ENCODE measurements around the gene OSR1. TPM values are rescaled to one million over a fixed set of nuclear protein-coding genes. Genes with fewer than 3 reads are reported as not detected.

OSR1 gene
- not detected for total RNA-seq (2013)
- polyA plus RNA-seq (not detected), polyA minus RNA-seq (not detected in 2 replicates), total RNA-seq (0 to 1.3 (median 0) reads per million in 11 experiments)

DNA sequence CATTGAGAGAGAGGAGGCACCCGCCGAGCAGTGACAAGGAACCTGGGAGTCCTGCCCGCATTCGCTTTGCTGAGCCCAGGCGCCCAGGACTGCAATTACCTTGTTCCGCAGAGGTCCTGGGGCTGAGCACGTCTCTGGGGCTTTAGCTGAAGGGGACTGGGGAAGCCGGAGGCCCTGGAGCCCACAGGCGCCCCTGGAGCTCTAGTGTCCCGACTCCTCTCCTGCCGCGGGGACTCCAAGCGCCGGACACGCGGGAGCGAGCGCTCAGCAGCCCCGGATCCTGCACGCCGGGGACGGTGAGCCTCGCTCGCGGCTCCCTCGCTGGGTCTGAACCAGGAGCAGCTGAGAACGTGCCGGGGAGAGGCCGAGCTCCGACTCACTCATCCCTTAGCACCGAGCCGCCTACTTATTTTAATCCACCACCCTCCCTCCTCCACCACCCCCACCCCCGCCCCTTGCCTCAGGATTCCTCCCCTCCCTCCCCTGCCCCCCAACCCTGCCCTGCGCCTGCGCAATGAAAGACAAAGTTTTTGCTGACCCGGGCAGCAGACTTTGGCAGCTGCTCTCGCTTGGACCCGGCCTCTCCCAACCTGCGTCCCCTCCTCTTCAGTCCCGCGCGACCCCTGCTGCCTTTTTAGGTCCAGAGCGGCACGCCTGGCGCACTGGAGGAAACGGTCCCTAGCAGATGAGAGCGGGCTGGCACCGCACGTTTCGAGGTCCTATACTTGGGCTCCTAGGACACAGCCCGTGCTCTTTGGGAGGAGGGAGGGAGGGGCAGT, at the start of gene OSR1:
TSS of gene OSR1 (minus strand) at position 382 of the 779 bp plus-strand sequence. CDS start 4,818 bp downstream, outside the sequence.
- Mint-ChIP-seq H3K36me3 (peaks cover 13 to 20% of the 10 kb centered on the region in 2 donors), H3K27me3 (ENCODE audit: low read depth in 3 of 3) (peaks cover 95 to 99% (median 98%) of the 10 kb centered on the region in 3 donors), H3K4me1 (peaks cover 51% of the 10 kb centered on the region), H3K27ac (peak within 1 kb of the TSS in 1 of 7 donors; percentile 27), H3K9me3 (peaks cover 0 to 43% (median 27%) of the 10 kb centered on the region in 7 donors), H3K4me3 (peak within 1 kb of the TSS; percentile 24 to 72)
- Histone ChIP-seq H3K79me2 (ENCODE audit: insufficient read depth, low read length) (no peaks in the 10 kb centered on the region), H3K9me3 (replicated peaks in 1 of 2; ENCODE audit: control insufficient read depth in 1 of 2, insufficient read depth in 1 of 2, low read length in 2 of 2) (peaks cover 10 to 61% of the 10 kb centered on the region in 2 donors), H4K20me1 (ENCODE audit: insufficient read depth, low read length) (no peaks in the 10 kb centered on the region), H3K4me1 (ENCODE audit: control insufficient read depth in 1 of 2, insufficient read depth in 2 of 2, low read length in 2 of 2) (peaks cover 19 to 29% of the 10 kb centered on the region in 2 donors), H2AFZ (ENCODE audit: insufficient read depth, low read depth, low read length, poor library complexity, severe bottlenecking) (no peak within 1 kb of the TSS), H3K4me2 (replicated peaks; ENCODE audit: extremely low read depth, low read length, poor library complexity, severe bottlenecking) (peak within 1 kb of the TSS; percentile 22), H3K27me3 (ENCODE audit: control insufficient read depth in 2 of 2, insufficient read depth in 2 of 2, low read length in 2 of 2) (peaks cover 89 to 95% of the 10 kb centered on the region in 2 donors), H3K4me3 (replicated peaks in 1 of 3; ENCODE audit: low read depth in 2 of 3, low read length in 3 of 3) (peak within 1 kb of the TSS in 1 of 3 experiments; percentile 22), H3K9ac (ENCODE audit: insufficient read depth, low read length, poor library complexity, severe bottlenecking) (no peak within 1 kb of the TSS), H3K27ac (ENCODE audit: low read depth in 1 of 2, low read length in 2 of 2) (no peak within 1 kb of the TSS), H3K36me3 (replicated peaks in 1 of 2; ENCODE audit: control insufficient read depth in 1 of 2, insufficient read depth in 2 of 2, low read length in 2 of 2) (no peaks in the 10 kb centered on the region)
- intact Hi-C loops (cut with micrococcal nuclease) = loop anchor here in 1 of 2 donors (10.0 kb wide), 1 partner anchor 1306 kb away; the partner anchor contains the start of gene GDF7
- DNase-seq = peak in 1 of 3 donors; percentile 20
- WGBS (ENCODE audit: insufficient coverage) = 1% methylated on average over 40 of the region's 51 CpGs
- no peak for TF ChIP-seq CTCF (IDR thresholded peaks at IDR 0.05)

DNA sequence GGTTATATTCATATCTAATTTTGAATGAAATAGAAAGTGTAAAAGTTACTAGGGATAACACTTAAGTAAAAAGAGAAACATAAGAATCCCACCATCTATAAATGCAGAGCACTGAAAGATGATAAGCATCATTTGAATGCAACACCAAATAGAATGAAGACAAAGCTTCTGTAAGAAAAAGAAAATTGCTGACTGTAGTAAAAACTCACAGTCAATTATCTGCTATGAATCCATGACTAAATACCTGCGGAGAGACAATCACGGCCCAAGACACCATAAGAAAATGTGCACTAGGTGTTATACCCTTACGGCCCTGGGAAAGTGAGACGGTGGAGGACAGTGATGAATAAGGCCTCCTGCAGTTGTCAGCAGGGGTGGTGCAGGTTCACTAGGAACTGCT, 45.4 kb upstream of the OSR1 start:
- H3K27ac Mint-ChIP-seq = no peak overlapping the region
- H4K20me1 ChIP-seq (ENCODE audit: insufficient read depth, low read length) = no peaks in the 10 kb centered on the region
- TF ChIP-seq CTCF (IDR thresholded peaks at IDR 0.05) = no peak
- peaks cover 0 to 4% (median 0%) of the 10 kb centered on the region in 7 donors for H3K9me3 Mint-ChIP-seq
- no peak overlapping the region for H3K27ac ChIP-seq (ENCODE audit: low read depth in 1 of 2, low read length in 2 of 2)
- peaks cover 0 to 4% (median 0%) of the 10 kb centered on the region in 3 donors for H3K27me3 Mint-ChIP-seq (ENCODE audit: low read depth in 3 of 3)
- H3K9me3 ChIP-seq (replicated peaks in 1 of 2; ENCODE audit: control insufficient read depth in 1 of 2, insufficient read depth in 1 of 2, low read length in 2 of 2) = no peaks in the 10 kb centered on the region
- H3K4me3 Mint-ChIP-seq = no peak overlapping the region
- no peak overlapping the region for H3K9ac ChIP-seq (ENCODE audit: insufficient read depth, low read length, poor library complexity, severe bottlenecking)
- H3K4me2 ChIP-seq (replicated peaks; ENCODE audit: extremely low read depth, low read length, poor library complexity, severe bottlenecking) = no peak overlapping the region
- no peaks in the 10 kb centered on the region for H3K4me1 Mint-ChIP-seq
- H3K4me1 ChIP-seq (ENCODE audit: control insufficient read depth in 1 of 2, insufficient read depth in 2 of 2, low read length in 2 of 2) = no peaks in the 10 kb centered on the region
- no peaks in the 10 kb centered on the region for H3K36me3 ChIP-seq (replicated peaks in 1 of 2; ENCODE audit: control insufficient read depth in 1 of 2, insufficient read depth in 2 of 2, low read length in 2 of 2)
- DNase-seq = no peak
- intact Hi-C loops (cut with micrococcal nuclease) = no loop called here
- no peak overlapping the region for H2AFZ ChIP-seq (ENCODE audit: insufficient read depth, low read depth, low read length, poor library complexity, severe bottlenecking)
- H3K36me3 Mint-ChIP-seq = no peaks in the 10 kb centered on the region
- H3K27me3 ChIP-seq (ENCODE audit: control insufficient read depth in 2 of 2, insufficient read depth in 2 of 2, low read length in 2 of 2) = no peaks in the 10 kb centered on the region
- no CpG with 5 or more reads among the region's 4 CpGs for WGBS (ENCODE audit: insufficient coverage)
- H3K79me2 ChIP-seq (ENCODE audit: insufficient read depth, low read length) = no peaks in the 10 kb centered on the region
- no peak overlapping the region for H3K4me3 ChIP-seq (replicated peaks in 1 of 3; ENCODE audit: low read depth in 2 of 3, low read length in 3 of 3)
